HG03196 (cell line): ENCODE data around the gene ETV5.

Experiments
- ATAC-seq: cut with Tn5 transposase; IDR thresholded peaks from one replicate; pipeline ENCODE4 v1.9.1; 2021; ENCODE audit not compliant: unreplicated experiment

Gene ETV5

GRCh38 chr3:186097317-186097662 lies 11.6 kb downstream of the ETV5 start:
- ATAC-seq: no peak

DNA sequence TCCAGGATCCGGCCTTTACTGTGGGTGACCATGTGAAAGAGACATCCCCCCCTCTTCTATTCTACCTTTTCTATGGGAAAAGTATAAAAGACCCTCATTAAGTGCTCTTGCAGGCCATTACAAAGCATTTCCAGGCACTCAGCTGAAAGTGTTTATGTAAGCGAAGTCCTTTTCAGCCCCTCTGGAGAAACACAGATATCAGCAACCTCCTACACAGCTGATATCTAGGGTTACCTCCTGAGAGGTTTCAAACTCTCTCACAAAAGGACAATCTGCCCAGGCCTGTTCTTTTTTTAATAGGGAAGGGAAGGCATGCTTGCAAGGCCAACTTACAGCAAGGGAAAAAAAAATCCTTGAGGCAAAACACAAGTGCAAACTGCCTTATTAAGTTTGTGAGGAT lies 12.6 kb downstream of the ETV5 start:
- no peak for ATAC-seq

GRCh38 chr3:186095561-186096081 lies 13.3 kb downstream of the ETV5 start:
- ATAC-seq: no peak

DNA sequence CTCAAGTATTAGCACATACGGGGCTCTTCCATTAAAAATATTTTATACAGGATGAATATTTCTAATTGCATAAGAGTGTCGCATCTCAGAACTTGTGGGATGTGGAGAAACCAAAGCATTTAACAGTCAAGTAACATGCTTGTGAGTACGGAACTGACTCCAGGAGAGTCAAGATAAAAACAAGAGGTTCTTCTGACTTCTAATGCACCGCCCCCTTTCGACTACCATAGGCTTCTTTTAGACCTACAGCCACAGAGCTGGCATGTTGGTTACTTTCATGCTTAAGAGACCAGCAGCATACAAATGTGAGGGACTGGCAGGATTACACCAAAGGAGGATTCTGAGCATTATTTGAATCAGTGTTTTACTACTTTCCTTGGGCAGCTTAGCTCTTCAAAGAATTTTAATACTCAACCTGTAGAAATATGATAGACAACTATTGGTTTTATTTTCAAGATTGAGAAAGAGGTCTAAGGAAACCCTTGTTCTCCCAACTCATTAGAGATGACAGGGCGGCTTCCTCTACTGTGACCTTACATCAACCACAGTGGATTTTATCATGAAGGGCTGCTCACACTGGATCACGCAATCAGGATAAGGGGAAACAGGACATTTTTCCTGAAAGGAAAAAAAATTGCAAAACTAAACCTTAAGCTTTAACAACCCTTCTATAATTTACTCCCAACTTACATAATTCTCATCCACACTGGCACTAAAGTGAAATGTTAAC lies 14.0 kb downstream of the ETV5 start:
- ATAC-seq: no peak

GRCh38 chr3:186094271-186094670 lies 14.6 kb downstream of the ETV5 start:
- ATAC-seq: no peak

DNA sequence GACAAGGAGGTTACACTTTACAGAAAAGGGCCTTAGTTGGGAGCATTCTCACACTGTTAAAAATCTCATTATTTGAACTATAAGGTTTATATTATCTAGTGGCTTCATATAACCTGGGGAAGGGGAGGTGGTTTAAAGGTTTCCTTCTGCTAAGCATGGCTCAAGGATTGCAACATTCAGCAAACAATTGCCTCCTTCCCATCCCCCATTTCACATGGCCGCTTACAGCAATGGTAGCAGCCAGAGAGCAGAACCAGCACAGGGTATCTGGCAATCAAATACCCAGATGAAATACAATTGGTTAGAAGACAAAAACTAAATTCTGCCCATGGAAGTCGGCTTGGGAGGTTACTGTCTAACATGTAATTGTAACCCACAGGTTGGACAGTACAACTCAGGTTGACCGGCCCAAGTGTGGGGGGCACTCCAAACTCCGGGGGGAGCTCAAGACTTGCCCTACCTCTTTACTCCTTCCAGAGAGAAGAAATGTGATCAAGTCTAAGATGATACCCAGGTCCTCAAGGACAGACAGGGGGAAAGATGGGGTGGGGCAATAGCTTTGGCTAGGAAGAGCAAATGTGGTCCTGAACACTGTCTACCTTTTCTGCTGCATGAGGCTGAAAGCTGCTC lies 15.5 kb downstream of the ETV5 start:
- ATAC-seq: no peak

- no peak for ATAC-seq
Measured at GRCh38 chr3:186092360-186093070, 16.4 kb downstream of the ETV5 start.

DNA sequence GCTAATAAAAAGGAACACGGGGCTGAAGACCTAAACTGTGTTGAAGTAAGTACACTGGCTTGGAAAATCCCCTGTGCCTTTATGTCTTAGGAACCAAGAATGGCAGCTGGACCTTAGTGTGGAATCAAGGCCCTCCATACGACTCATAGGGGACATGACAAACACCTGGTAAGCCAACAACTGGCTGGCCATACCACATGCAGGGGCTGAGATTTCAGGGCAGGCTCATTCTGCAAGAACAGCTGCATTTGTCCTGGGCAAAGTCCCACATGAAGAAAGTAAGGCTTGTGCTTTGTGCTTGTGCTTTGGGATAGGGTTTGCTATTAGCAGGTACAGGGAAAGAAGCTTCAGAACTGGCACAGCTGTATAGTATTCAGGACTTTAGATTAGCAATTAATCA lies 18.0 kb downstream of the ETV5 start:
- ATAC-seq: no peak

GRCh38 chr3:186088335-186088734 lies 20.6 kb downstream of the ETV5 start:
- no peak for ATAC-seq

DNA sequence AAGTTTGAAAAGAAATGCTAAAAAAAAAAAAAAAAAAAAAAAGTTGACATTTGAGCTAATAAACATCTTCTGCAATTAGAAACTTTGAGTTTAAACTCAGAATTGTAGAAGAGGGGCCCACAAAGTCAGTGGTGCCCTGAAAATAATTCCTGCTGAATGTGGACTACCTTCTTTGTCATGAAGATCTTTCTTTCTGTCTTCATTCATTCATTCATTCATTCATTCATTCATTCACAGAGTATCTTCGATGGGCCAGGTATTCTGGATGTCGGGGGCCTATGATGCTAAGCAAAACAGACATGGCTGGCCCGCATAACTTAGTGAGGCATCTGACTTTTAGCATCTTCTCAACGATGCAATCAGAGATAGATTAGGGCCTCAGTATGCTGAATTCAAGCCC lies 24.6 kb downstream of the ETV5 start:
- ATAC-seq: no peak

- no peak for ATAC-seq
Measured at GRCh38 chr3:186083746-186084145, 25.1 kb downstream of the ETV5 start.

- no peak for ATAC-seq
Measured at GRCh38 chr3:186082150-186082549, 26.7 kb downstream of the ETV5 start.

GRCh38 chr3:186081678-186082077 lies 27.2 kb downstream of the ETV5 start:
- ATAC-seq: no peak

GRCh38 chr3:186080849-186081438 lies 27.9 kb downstream of the ETV5 start:
- no peak for ATAC-seq

GRCh38 chr3:186079925-186080324 lies 29.0 kb downstream of the ETV5 start:
- ATAC-seq: no peak

DNA sequence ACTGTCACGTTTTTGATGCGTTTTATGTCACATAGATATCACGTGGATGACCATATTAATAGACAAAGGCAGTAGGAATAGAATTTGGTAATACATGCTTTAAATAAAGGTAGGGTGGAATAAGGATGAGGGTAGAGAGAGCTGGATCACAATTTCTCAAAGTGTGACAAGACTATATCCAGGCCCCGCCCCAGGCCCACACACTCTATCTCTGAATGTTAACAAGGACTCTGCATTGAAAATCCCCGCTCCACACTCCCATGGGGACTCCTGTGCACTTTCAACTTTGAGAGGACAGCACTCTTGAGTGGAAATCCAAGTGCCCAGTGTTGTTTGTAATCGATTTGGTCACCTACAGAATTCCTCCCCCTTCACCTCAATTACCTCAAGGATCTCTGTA lies 31.4 kb downstream of the ETV5 start:
- no peak for ATAC-seq

- ATAC-seq: no peak
Measured at GRCh38 chr3:186075931-186076567, 32.8 kb downstream of the ETV5 start.

DNA sequence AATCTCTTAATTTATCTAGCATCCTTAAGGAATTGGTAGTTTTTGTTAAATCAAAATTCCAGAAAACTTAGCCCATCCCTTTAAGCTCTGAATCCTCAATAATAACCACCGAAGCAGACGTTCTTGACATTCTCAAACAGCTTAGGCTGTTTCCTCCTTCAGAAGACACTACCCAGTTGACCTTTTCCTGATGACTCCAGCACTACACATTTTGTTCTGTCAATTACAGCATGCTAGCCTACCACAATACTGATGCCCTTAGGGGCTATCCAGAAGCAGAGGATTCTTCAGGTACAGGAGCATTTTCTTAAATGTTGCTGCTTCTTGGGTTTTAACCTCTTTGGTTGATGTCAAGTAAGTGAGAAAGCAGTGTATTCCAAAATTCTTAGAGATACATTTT lies 33.4 kb downstream of the ETV5 start:
- no peak for ATAC-seq

- no peak for ATAC-seq
Measured at GRCh38 chr3:186073641-186074040, 35.2 kb downstream of the ETV5 start.

- no peak for ATAC-seq
Measured at GRCh38 chr3:186070996-186071395, 37.9 kb downstream of the ETV5 start.

- no peak for ATAC-seq
Measured at GRCh38 chr3:186070550-186070949, 38.3 kb downstream of the ETV5 start.
